PC-9 (cell line): Measurements from ENCODE around the gene CDK8.

ENCODE experiments used
- EZH2 ChIP-seq: fragments of 200-600 bp; sonication (generic); IDR thresholded peaks from 2 replicates; pipeline ENCODE4 v1.8.0; 2017; ENCODE audit warnings: antibody characterized with exemption, low read depth
- TF ChIP-seq, protein P1 (sequence below): fragments of 200-600 bp; sonication (generic); conservative IDR thresholded peaks from 2 replicates; pipeline ENCODE4 v1.6.1; 2017; ENCODE audit warnings: mixed run types, antibody characterized with exemption, mild to moderate bottlenecking, moderate library complexity

DNA sequence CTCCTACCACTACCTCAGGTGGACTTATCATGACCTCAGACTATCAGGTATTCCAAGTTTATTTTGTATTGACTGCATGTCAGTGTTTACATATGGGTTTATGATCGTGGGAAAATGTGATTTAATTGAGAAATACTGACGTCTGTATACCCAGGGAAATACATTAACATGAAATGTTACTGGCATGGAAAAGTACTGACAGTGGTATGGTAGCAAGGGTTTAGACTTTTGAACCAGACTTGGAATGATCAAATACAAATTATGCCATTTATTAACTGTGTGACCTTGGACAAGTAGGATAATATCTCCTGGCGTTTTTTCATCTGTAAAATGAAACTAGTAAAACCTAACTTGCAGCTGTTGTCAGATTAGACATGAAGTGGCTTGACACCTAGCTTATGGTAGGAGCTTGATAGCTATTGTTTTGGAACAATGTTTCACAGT is 147.7 kb downstream of the CDK8 start:
- TF ChIP-seq EZH2 = no peak
- TF ChIP-seq, protein P1, sequence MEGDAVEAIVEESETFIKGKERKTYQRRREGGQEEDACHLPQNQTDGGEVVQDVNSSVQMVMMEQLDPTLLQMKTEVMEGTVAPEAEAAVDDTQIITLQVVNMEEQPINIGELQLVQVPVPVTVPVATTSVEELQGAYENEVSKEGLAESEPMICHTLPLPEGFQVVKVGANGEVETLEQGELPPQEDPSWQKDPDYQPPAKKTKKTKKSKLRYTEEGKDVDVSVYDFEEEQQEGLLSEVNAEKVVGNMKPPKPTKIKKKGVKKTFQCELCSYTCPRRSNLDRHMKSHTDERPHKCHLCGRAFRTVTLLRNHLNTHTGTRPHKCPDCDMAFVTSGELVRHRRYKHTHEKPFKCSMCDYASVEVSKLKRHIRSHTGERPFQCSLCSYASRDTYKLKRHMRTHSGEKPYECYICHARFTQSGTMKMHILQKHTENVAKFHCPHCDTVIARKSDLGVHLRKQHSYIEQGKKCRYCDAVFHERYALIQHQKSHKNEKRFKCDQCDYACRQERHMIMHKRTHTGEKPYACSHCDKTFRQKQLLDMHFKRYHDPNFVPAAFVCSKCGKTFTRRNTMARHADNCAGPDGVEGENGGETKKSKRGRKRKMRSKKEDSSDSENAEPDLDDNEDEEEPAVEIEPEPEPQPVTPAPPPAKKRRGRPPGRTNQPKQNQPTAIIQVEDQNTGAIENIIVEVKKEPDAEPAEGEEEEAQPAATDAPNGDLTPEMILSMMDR = no peak
